D341Med (cell line): ENCODE results near the gene OLFML3.
A peak's percentile ranks its signal among the peaks of the same experiment; 100 is the strongest.
"Not testable (repeated sequence)": the region's sequence is repeated elsewhere in the genome, so short reads cannot be mapped to it uniquely, and the experiment has no call there.

Experiments used
- DNase-seq: peaks from one replicate; pipeline ENCODE4 v3.0.0; 2012; ENCODE audit warnings: low spot score

The OLFML3 gene, protein sequence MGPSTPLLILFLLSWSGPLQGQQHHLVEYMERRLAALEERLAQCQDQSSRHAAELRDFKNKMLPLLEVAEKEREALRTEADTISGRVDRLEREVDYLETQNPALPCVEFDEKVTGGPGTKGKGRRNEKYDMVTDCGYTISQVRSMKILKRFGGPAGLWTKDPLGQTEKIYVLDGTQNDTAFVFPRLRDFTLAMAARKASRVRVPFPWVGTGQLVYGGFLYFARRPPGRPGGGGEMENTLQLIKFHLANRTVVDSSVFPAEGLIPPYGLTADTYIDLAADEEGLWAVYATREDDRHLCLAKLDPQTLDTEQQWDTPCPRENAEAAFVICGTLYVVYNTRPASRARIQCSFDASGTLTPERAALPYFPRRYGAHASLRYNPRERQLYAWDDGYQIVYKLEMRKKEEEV

GRCh38 chr1:113978863-113979702 is at the start of gene OLFML3:
OLFML3 (plus strand) TSS chr1:113979474; CDS start chr1:113979517, 43 bp downstream.
- DNase-seq = peak; percentile 66

DNA sequence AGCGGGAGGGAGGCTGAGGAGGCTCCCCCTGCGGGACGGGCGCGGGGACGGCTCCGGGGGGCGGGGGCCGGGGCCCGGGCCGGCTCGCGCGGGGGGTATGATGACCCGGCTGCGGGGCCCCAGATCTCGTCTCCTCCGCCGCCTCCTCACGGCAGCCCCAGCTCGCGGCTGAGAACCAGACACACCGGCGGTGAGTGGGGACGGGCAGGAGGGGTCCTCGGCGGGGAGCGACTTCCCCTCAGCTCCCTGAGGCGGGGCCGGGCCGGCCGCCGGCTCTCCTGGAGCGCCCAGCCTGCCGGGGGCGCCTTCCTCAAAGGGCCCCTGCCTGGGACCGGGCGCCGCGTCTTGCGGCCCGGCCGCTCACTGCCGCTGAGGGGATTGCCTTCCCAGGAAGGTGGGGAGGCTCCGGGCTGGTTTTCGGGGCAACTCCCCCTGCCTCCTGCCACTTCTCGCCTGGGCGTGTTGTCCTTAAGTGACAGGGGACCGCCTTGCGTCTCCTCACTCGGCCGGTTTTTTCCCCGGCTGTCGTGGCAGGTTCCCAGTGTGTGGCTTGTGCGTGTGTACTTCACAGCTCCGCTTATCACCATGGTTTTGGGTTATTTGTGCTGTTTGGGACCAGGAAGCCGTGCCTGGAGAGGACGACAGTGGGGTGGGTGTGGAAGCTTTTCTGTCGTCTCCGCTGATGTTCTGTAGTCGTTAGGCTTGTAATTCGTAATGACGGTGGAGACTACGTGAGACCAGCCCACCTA is 49.4 kb upstream of the OLFML3 start:
- no peak for DNase-seq

GRCh38 chr1:113930499-113931161 is 48.6 kb upstream of the OLFML3 start:
- peak; percentile 37 for DNase-seq

- no peak for DNase-seq
These were observed 47.8 kb upstream of the OLFML3 start for GRCh38 chr1:113931451-113931851.

GRCh38 chr1:113934006-113934405 is 45.3 kb upstream of the OLFML3 start:
- no peak for DNase-seq

- no peak for DNase-seq
These were observed 44.7 kb upstream of the OLFML3 start for GRCh38 chr1:113934511-113935055.

GRCh38 chr1:113935176-113935575 is 44.1 kb upstream of the OLFML3 start:
- DNase-seq = no peak

- DNase-seq = no peak
These were observed 43.3 kb upstream of the OLFML3 start for GRCh38 chr1:113935970-113936369.

GRCh38 chr1:113937146-113937545 is 42.1 kb upstream of the OLFML3 start:
- no peak for DNase-seq

- peak; percentile 34 for DNase-seq
These were observed 41.1 kb upstream of the OLFML3 start for GRCh38 chr1:113938192-113938591.

- no peak for DNase-seq
These were observed 38.7 kb upstream of the OLFML3 start for GRCh38 chr1:113940365-113941244.

- DNase-seq = no peak
These were observed 38.1 kb upstream of the OLFML3 start for GRCh38 chr1:113941245-113941559.

GRCh38 chr1:113942527-113942926 is 36.7 kb upstream of the OLFML3 start:
- no peak for DNase-seq

DNA sequence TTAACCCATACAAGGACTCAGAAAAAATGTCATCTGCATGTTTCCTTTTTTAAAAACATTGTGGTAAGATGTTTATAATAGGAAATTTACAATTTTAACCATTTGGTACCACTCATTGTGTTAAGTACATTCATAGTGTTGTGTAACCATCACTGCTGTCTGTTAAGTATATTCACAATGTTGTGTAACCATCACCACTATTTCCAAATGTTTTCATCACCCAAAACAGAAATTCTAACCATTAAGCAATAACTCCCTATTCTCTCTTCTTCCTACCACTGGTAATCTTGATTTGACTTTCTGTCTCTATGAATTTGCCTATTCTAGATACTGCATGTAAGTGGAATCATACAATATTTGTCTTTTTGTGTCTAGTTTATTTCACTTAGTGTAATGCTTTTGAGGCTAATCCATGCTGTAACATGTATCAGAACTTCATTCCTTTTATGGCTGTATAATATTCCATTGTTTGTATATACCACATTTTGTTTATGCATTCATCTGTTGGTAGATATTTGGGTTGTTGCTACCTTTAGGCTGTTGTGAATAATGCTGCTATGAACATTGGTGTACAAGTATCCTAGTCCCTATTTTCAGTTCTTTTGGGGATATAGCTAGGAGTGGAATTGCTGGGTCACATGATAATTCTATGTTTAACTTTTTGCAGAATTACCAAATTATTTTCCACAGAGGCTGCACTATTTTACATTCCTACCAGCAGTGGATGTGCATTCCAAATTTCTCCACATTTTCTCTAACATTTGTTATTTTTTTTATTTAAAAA is 36.1 kb upstream of the OLFML3 start:
- no peak for DNase-seq

DNA sequence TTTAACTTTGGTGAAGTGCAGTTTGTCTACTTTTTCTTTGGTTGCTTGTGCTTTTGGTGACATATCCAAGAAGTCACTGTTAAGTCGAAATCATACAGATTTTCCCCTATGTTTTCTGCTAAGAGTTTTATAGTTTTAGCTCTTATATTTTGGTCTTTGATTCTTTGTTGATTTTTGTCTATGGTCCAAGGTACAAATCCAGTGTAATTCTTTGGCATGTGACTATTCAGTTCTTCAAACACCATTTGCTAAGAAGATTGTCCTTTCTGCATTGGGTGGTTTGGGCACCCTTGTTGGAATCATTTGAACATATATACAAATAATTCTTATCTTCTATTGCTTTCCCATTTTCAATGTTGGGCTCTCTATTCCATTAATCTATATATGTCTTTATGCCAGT is 33.9 kb upstream of the OLFML3 start:
- DNase-seq = no peak

GRCh38 chr1:113946112-113946511 is 33.2 kb upstream of the OLFML3 start:
- no peak for DNase-seq

- peak; percentile 57 for DNase-seq
These were observed 32.4 kb upstream of the OLFML3 start for GRCh38 chr1:113946678-113947387.

DNA sequence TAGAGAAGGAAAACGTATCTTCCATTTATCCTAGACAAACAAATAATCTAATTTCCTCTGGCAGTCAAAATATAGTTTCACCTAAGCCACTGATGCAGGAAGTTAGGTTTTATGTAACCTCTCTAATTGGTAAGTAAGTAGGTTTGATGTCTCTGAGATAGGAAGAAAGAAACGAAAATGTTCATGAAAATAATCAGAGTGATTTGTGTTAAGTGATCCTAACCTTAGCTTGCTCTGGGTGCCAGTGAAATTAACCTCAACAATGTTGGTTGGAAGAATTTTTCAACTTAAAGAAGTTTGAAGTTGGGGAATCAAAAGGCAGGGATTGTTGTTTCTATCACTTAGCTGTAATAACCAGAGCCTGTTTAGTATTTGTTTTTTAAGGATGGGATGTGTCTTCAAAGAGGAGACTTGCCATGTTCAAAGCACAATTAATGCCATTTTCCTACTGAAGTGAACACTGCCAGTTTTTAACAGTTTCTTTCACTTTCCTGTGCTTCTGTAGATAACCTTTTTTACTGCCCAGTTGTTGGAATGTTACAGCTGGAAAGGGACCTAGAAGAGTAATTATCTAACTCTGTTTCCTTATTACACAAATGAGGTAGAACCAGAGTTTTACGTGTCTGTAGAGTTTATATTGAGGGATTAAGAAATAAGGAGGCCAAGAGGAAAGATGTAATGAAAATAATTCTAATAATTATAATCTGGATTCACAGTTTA is 31.7 kb upstream of the OLFML3 start:
- no peak for DNase-seq

- not testable (repeated sequence) for DNase-seq
These were observed 31.1 kb upstream of the OLFML3 start for GRCh38 chr1:113948151-113948550.
